Stimulated activated CD4-positive, alpha-beta T cell treated with anti-CD3 and anti-CD28 coated beads, Interleukin-1b, Interleukin-23, amount 100 ng/mL, for 24 hours (primary cell): Measurements from ENCODE around the gene PRKN.
A peak's percentile ranks its signal among the peaks of the same experiment; 100 is the strongest.

Experiments
- DNase-seq, 4 experiments: peaks; one replicate each; pipeline ENCODE4 v3.0.0-alpha.2; 2020; ENCODE audit warnings: low read depth in 4 of 4, low spot score in 1 of 4

PRKN gene

GRCh38 chr6:161376367-161376766 lies 1351.2 kb downstream of the PRKN start:
- no peak for DNase-seq

GRCh38 chr6:161374971-161375873 lies 1352.3 kb downstream of the PRKN start:
- DNase-seq: no peak

- peak; percentile 13 to 49 (median 42) for DNase-seq
Observed at GRCh38 chr6:161373905-161374451, 1353.6 kb downstream of the PRKN start.

- DNase-seq: no peak
Observed at GRCh38 chr6:161372422-161372793, 1355.2 kb downstream of the PRKN start.

GRCh38 chr6:161370880-161371279 lies 1356.7 kb downstream of the PRKN start:
- peak; percentile 13 to 48 (median 44) for DNase-seq

GRCh38 chr6:161369339-161369738 lies 1358.2 kb downstream of the PRKN start:
- DNase-seq: no peak

GRCh38 chr6:161368514-161368913 lies 1359.1 kb downstream of the PRKN start:
- DNase-seq: no peak

- no peak for DNase-seq
Observed at GRCh38 chr6:161367472-161367871, 1360.1 kb downstream of the PRKN start.

- DNase-seq: no peak
Observed at GRCh38 chr6:161366301-161366923, 1361.2 kb downstream of the PRKN start.

GRCh38 chr6:161365633-161366032 lies 1361.9 kb downstream of the PRKN start:
- no peak for DNase-seq

GRCh38 chr6:161363286-161363685 lies 1364.3 kb downstream of the PRKN start:
- no peak for DNase-seq

- no peak for DNase-seq
Observed at GRCh38 chr6:161362266-161362665, 1365.3 kb downstream of the PRKN start.

- no peak for DNase-seq
Observed at GRCh38 chr6:161361529-161361928, 1366.0 kb downstream of the PRKN start.

- no peak for DNase-seq
Observed at GRCh38 chr6:161360520-161360919, 1367.0 kb downstream of the PRKN start.

- DNase-seq: no peak
Observed at GRCh38 chr6:161359618-161359945, 1368.0 kb downstream of the PRKN start.

GRCh38 chr6:161356167-161356854 lies 1371.3 kb downstream of the PRKN start:
- DNase-seq: no peak

- no peak for DNase-seq
Observed at GRCh38 chr6:161355696-161356095, 1371.9 kb downstream of the PRKN start.

- DNase-seq: no peak
Observed at GRCh38 chr6:161354956-161355355, 1372.6 kb downstream of the PRKN start.

- no peak for DNase-seq
Observed at GRCh38 chr6:161354276-161354840, 1373.2 kb downstream of the PRKN start.

GRCh38 chr6:161353208-161353613 lies 1374.4 kb downstream of the PRKN start:
- DNase-seq: no peak

GRCh38 chr6:161351858-161352257 lies 1375.7 kb downstream of the PRKN start:
- DNase-seq: no peak
